K562 (cell line): Measurements from ENCODE around the gene RBFOX1.

Experiments
- ATF3 ChIP-seq, 2 experiments: fragments of 450-650 bp in 1 of 2; sonication (generic) in 1 of 2; formaldehyde crosslinking in 1 of 2; IDR thresholded peaks in 1 of 2; conservative IDR thresholded peaks in 1 of 2; 2 replicates each; pipeline versions ENCODE4 v1.6.1 to v1.8.1; 2016 to 2023; ENCODE audit warnings: mild to moderate bottlenecking in 2 of 2, moderate library complexity in 2 of 2, inconsistent platforms in 1 of 2, missing genetic modification reagents in 1 of 2
- CTCF ChIP-seq, 3 experiments: IDR thresholded peaks in 2 of 3; conservative IDR thresholded peaks in 1 of 3; 2 replicates each; pipeline ENCODE4 v1.5.1; 2011 to 2012; ENCODE audit warnings: low read length in 3 of 3, mild to moderate bottlenecking in 3 of 3, control low read depth in 2 of 3, improper control_type of control experiment in 1 of 3, inconsistent platforms in 1 of 3, low read depth in 1 of 3, mixed read lengths in 1 of 3, moderate library complexity in 1 of 3; ENCODE audit not compliant: insufficient read depth in 2 of 3
- HMBOX1 ChIP-seq: sonication (generic); IDR thresholded peaks from 2 replicates; pipeline ENCODE4 v1.6.1; 2016
- MTA1 ChIP-seq: fragments of 450-650 bp; IDR thresholded peaks from 2 replicates; pipeline ENCODE4 v1.6.1; 2017; ENCODE audit warnings: borderline replicate concordance
- RBM22 ChIP-seq: fragments of 200-400 bp; formaldehyde crosslinking; IDR thresholded peaks from 2 replicates; pipeline ENCODE4 v1.6.1; 2018; ENCODE audit warnings: low read length, low read depth; ENCODE audit not compliant: poor library complexity, severe bottlenecking
- TCF7L2 ChIP-seq: fragments of 150-350 bp; IDR thresholded peaks from 2 replicates; pipeline ENCODE4 v1.6.1; 2016; ENCODE audit warnings: low read depth, mild to moderate bottlenecking, low read length, moderate library complexity
- ZNF263 ChIP-seq: sonication (generic); formaldehyde crosslinking; IDR thresholded peaks from 2 replicates; pipeline ENCODE4 v1.8.0; 2022; ENCODE audit warnings: mild to moderate bottlenecking, missing genetic modification reagents, borderline replicate concordance
- ZNF3 ChIP-seq: fragments of 250-450 bp; sonication (Bioruptor Pico); IDR thresholded peaks from 2 replicates; pipeline ENCODE4 v1.5.0; 2021; ENCODE audit warnings: mild to moderate bottlenecking, moderate library complexity

- TF ChIP-seq ZNF3 (CRISPR knock-in tag), result no peak
- no peak for TF ChIP-seq CTCF (IDR thresholded peaks at IDR 0.05 in 2 of 3, conservative IDR thresholded peaks at IDR 0.05 in 1 of 3; ENCODE audit: insufficient read depth in 2 of 3, low read depth in 1 of 3, low read length in 3 of 3)
- TF ChIP-seq RBM22, result no peak
- no peak for TF ChIP-seq TCF7L2
- no peak for TF ChIP-seq ATF3 (IDR thresholded peaks at IDR 0.05)
- no peak for TF ChIP-seq ATF3 (CRISPR knock-in tag; conservative IDR thresholded peaks at IDR 0.05)
- no peak for TF ChIP-seq HMBOX1
- TF ChIP-seq ZNF263 (CRISPR knock-in tag), result no peak
- no peak for TF ChIP-seq MTA1
Observed at GRCh38 chr16:7408700-7409365, 76.2 kb downstream of the RBFOX1 start.
